ENCODE results near the gene SPACDR.

- TF ChIP-seq CTCF (IDR thresholded peaks at IDR 0.05; ENCODE audit: insufficient read depth, low read length) (no peak), POLR2AphosphoS5 (IDR thresholded peaks at IDR 0.05; ENCODE audit: low read depth) (no peak), REST (IDR thresholded peaks at IDR 0.05; ENCODE audit: insufficient replicate concordance, low read depth) (no peak), GABPA (IDR thresholded peaks at IDR 0.05; ENCODE audit: low read depth) (no peak), SPI1 (IDR thresholded peaks at IDR 0.05; ENCODE audit: borderline replicate concordance, low read depth) (no peak)
These were observed 8.9 kb downstream of the SPACDR start for GRCh38 chr7:100455206-100455605.
